ENCODE measurements around the gene SH3BP1.
"Not testable (repeated sequence)": the region's sequence is repeated elsewhere in the genome, so short reads cannot be mapped to it uniquely, and the experiment has no call there.

The SH3BP1 gene

GRCh38 chr22:37647928-37648327 is 8.5 kb downstream of the SH3BP1 start:
- Mint-ChIP-seq H3K4me1 (peaks cover 7% of the 10 kb centered on the region), H3K27ac (no peak overlapping the region), H3K9me3 (no peaks in the 10 kb centered on the region), H3K36me3 (ENCODE audit: low read depth) (peaks cover 40% of the 10 kb centered on the region), H3K27me3 (ENCODE audit: low read depth, poor library complexity) (no peaks in the 10 kb centered on the region), H3K4me3 (no peak overlapping the region)
- TF ChIP-seq CTCF (IDR thresholded peaks at IDR 0.05) = no peak
- DNase-seq = no peak

- Mint-ChIP-seq H3K9me3 (no peaks in the 10 kb centered on the region), H3K27ac (no peak overlapping the region), H3K36me3 (ENCODE audit: low read depth) (peaks cover 35% of the 10 kb centered on the region), H3K4me3 (no peak overlapping the region), H3K27me3 (ENCODE audit: low read depth, poor library complexity) (no peaks in the 10 kb centered on the region), H3K4me1 (no peaks in the 10 kb centered on the region)
- TF ChIP-seq CTCF (IDR thresholded peaks at IDR 0.05) = no peak
- DNase-seq = no peak
These were observed 11.1 kb downstream of the SH3BP1 start for GRCh38 chr22:37650463-37651136.

GRCh38 chr22:37654563-37655251 is 15.2 kb downstream of the SH3BP1 start:
- H3K27me3 Mint-ChIP-seq (ENCODE audit: low read depth, poor library complexity) = no peaks in the 10 kb centered on the region
- H3K4me1 Mint-ChIP-seq = peaks cover 14% of the 10 kb centered on the region
- DNase-seq = no peak
- TF ChIP-seq CTCF (IDR thresholded peaks at IDR 0.05) = no peak
- H3K36me3 Mint-ChIP-seq (ENCODE audit: low read depth) = peaks cover 27% of the 10 kb centered on the region
- no peaks in the 10 kb centered on the region for H3K9me3 Mint-ChIP-seq
- peak overlapping the region; percentile 48 for H3K27ac Mint-ChIP-seq
- no peak overlapping the region for H3K4me3 Mint-ChIP-seq

GRCh38 chr22:37655252-37655563 is 15.7 kb downstream of the SH3BP1 start:
- peaks cover 19% of the 10 kb centered on the region for H3K4me1 Mint-ChIP-seq
- no peak overlapping the region for H3K4me3 Mint-ChIP-seq
- TF ChIP-seq CTCF (IDR thresholded peaks at IDR 0.05) = no peak
- no peak overlapping the region for H3K27ac Mint-ChIP-seq
- no peak for DNase-seq
- H3K36me3 Mint-ChIP-seq (ENCODE audit: low read depth) = peaks cover 22% of the 10 kb centered on the region
- no peaks in the 10 kb centered on the region for H3K9me3 Mint-ChIP-seq
- no peaks in the 10 kb centered on the region for H3K27me3 Mint-ChIP-seq (ENCODE audit: low read depth, poor library complexity)

- H3K4me3 Mint-ChIP-seq; DNase-seq; H3K27me3 Mint-ChIP-seq (ENCODE audit: low read depth, poor library complexity); H3K9me3 Mint-ChIP-seq: not testable (repeated sequence)
- peak overlapping the region; percentile 98 for H3K27ac Mint-ChIP-seq
- H3K4me1 Mint-ChIP-seq = peaks cover 33% of the 10 kb centered on the region
- peaks cover 18% of the 10 kb centered on the region for H3K36me3 Mint-ChIP-seq (ENCODE audit: low read depth)
These were observed 17.1 kb downstream of the SH3BP1 start for GRCh38 chr22:37656583-37656982.

GRCh38 chr22:37657590-37658132 is 18.2 kb downstream of the SH3BP1 start:
- Mint-ChIP-seq H3K27me3 (ENCODE audit: low read depth, poor library complexity) (no peaks in the 10 kb centered on the region), H3K36me3 (ENCODE audit: low read depth) (peaks cover 13% of the 10 kb centered on the region), H3K4me3 (peak overlapping the region; percentile 90), H3K4me1 (peaks cover 42% of the 10 kb centered on the region), H3K27ac (peak overlapping the region; percentile 83), H3K9me3 (no peaks in the 10 kb centered on the region)
- DNase-seq = no peak
- TF ChIP-seq CTCF (IDR thresholded peaks at IDR 0.05) = no peak
